HTERT RPE-1 (cell line): Measurements from ENCODE around the gene GUCY2F.

Source experiments
- in situ Hi-C: fragments of 300-500 bp; cut with MboI; formaldehyde crosslinking; loops from 4 replicates; pipeline ENCODE4 v1.14.3; 2020; ENCODE audit warnings: low sequenced_read_pairs

GUCY2F gene

GRCh38 chrX:109398061-109398460 lies 83.8 kb downstream of the GUCY2F start:
- in situ Hi-C loops = no loop called here

- in situ Hi-C loops = no loop called here
These were observed 88.0 kb downstream of the GUCY2F start for GRCh38 chrX:109393859-109394258.

- in situ Hi-C loops = no loop called here
These were observed 89.0 kb downstream of the GUCY2F start for GRCh38 chrX:109392895-109393294.

- in situ Hi-C loops = no loop called here
These were observed 91.3 kb downstream of the GUCY2F start for GRCh38 chrX:109390556-109390955.

DNA sequence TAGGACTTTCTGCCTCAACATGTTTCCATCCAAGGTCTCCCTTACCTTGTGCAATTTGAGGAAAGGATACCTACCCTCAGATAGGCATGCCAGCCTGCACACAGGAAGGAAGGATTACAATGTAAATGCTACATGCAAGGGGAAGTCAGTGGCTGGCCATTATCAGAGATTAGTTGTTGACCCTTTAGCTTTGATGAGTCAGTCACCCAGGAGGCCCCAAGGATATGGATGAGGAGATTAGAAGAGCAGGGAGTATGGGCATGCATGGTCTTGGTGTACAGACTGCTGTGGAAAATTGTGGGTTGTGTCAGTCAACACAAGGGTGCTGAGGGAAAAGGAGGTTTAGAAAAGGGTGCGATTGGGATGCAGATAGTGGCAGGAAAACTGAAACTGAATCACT lies 92.0 kb downstream of the GUCY2F start:
- in situ Hi-C loops = no loop called here

DNA sequence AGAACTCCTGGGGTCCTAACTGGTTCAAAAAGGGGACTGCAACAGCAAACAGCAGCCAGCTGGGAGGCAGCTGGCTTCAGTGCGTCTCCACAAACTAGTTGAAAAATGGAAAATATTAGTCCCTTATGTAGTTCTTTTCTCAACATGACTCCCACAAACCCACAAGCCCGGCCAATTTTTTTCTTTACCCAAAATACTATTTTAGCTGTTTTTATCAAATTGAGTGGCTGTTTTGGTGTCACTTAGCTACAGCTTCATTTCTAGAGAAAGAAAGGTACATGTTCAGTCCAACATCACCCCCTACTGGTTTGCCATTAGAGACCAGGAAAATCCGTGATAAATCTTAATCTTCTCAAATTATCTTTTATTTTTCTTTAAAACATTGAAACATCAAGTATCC lies 97.2 kb downstream of the GUCY2F start:
- in situ Hi-C loops = no loop called here

GRCh38 chrX:109382332-109382731 lies 99.6 kb downstream of the GUCY2F start:
- in situ Hi-C loops = no loop called here

DNA sequence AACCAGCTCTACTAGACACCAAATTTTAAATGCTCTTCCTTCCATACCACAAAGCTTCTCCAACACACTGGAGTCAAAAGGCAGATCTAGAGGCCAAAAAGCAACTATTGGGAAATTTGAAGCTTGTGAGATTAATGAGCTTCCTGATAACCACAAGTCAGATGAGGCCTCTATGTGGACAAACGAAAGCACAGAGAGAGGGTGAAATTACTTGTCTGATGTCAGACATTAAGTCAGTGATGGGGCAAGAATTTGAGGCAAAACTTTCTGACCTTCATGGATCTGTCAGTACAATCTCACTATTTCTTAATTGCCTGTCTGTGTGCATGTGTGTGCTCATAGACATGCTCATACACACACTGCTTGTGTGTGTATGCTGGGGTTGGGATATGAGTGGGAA lies 103.6 kb downstream of the GUCY2F start:
- in situ Hi-C loops = no loop called here

DNA sequence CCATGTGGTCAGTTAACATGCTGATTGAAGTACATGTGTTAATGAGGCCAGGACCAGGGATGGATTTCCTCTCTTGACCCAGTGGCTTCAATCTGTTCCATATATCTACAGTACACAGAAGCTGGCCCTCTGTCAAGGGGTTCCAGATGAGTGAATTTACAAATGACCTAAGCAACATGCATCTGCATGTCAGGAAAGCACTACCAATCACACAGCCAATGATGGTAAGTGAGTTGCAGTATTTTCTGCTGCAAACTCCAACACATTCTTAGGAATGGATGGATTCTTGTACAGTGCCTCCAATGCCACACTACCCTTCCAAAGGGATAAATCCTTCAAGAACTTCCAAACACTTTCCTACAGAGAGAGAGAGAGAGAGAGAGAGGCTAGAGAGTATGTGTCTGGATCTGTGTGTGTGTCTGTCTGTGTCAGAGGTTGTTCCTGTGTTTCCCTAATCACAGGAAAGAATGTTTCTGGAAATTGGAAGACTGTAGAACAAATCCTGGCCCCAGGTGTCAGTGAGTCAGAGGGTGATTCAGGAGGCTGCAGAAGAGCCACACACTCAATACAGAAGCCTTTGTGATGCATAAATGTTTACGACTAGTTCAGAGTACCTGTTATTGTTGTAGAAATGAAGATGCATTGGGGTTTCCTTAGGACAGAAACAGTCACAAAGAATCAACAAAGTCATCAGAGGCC lies 107.5 kb downstream of the GUCY2F start:
- in situ Hi-C loops = no loop called here

DNA sequence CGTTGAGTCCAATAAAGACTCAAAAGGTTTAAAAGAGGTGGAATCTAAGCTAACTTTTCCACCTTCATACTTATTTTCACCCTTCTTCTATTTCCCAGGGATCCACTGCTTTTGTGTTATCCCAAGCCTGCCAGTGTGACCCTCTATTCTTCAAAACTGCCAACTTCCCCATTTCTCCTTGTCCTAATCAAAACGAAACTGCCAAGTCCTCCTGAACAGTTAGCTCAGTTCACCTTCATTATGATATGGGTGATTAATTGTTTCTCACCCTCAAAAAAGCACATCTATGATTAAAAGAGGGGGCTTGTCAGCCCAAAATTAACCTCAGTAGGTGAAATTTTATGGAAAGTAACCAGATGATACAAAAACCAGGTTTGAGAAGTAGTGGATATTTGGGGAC lies 108.4 kb downstream of the GUCY2F start:
- in situ Hi-C loops = no loop called here

DNA sequence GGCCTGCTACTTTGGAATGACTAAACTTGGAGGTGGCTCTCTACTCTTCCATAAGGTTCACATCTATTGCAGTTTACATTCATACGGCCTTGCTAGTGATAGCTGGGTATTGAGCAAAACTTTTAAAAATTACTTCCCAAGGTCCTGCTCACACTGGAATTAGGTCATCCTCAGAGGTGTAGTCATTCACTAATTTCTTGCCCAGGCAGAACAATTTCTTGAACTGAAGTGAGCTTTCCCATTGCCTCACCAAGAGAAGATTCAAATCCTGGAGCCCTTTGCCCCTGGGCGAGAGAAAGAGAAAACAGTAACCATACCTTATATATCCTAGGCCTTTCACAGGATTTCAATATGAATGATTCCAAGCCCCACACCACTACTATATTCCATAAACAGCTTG lies 109.2 kb downstream of the GUCY2F start:
- in situ Hi-C loops = no loop called here

DNA sequence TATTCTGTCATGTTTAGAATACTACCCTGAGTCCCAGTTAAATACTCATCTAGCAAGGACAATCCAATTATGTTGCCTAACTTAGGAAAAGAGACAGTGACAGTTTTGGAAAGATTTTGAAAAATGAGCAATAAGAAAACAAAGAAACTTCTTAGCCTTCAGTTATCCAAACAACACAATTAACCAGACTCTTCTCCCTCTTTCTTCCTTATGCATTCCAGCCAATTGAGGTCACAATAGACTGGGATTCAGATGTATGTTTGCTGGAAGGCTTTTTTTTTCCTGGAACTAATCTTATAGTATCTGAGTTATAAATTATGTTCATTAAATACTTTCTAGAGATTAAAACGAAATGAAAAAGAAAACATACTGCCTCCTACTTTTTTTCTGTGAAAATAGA lies 109.6 kb downstream of the GUCY2F start:
- in situ Hi-C loops = no loop called here

GRCh38 chrX:109362101-109362500 lies 119.8 kb downstream of the GUCY2F start:
- in situ Hi-C loops = no loop called here

- in situ Hi-C loops = no loop called here
These were observed 121.6 kb downstream of the GUCY2F start for GRCh38 chrX:109360301-109360700.

DNA sequence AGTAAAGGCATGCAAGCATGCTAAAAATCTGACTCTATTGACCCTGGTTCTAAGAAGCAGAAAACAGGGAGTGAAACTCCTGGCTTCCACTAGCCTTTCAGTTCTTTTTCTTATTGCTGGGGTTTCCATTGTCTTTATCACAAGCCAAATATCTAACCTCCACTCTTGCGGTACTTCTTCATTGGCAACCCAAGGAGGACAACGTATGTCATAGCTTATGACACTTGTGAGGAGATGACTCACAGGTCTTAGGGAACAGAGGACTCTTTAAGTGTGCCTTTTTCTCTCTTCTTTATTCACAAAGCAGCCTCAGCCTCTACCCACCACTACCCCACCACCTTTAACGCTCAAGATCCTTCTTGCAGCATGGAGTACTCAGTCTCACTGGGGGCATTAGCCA lies 124.2 kb downstream of the GUCY2F start:
- in situ Hi-C loops = no loop called here

- in situ Hi-C loops = no loop called here
These were observed 125.2 kb downstream of the GUCY2F start for GRCh38 chrX:109356684-109357083.

- in situ Hi-C loops = no loop called here
These were observed 129.8 kb downstream of the GUCY2F start for GRCh38 chrX:109352066-109352588.

DNA sequence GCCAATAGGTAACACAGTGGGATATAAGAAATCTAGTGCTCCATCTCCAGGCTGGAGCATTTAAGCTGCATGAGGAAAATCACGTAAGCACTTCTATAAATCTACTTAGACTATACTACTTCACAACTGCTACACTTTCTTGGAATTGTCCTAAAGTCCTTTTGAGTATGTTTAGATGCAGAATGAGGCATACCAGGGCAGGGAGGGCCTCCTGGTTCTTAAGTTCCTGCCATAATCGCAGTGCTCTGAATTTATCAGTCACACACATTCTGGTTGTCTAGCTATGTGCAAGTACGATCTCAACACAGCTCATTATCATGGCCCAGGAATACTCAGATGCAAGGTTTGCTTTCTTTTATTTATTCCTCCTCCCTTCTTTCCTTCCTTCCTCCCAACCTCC lies 130.3 kb downstream of the GUCY2F start:
- in situ Hi-C loops = no loop called here

DNA sequence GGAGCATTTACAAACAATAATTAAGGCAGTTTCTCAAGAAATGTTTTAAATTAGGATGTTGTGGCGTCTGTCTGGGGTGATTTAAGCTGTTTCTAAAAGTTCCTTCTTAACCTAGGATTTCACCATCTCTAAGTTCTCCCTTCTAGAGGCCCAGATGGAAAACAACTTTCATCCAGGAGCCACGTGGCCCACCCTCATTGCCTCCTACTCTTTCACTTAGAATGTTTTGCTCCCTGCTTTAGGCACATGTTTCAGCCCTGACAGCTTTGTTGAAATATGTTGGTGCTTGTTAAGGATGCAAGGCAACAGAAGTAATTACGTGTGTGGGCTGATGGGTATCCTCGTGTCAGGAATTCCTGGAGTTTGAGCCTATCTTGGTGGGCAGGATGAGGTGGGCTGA lies 131.3 kb downstream of the GUCY2F start:
- in situ Hi-C loops = no loop called here

- in situ Hi-C loops = no loop called here
These were observed 131.8 kb downstream of the GUCY2F start for GRCh38 chrX:109350051-109350450.

DNA sequence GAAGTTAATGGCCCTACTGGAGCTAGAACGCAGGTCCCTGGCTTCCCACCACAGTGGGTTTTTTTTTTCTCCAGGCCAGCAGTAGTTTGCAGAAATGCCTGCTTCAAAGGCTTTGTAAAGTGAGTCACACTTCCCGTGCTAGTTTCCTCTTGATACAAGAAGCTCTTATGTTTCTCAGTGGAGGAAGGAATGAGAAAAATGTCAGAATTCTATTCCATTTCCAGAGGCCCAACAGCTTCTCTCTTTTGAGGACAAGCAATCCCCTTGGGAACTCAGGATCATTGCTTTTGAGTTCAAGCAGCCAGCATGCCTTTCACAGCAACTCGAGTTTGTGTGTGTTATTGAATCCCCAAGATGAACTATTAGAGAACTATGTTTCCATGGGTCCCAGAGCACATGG lies 134.3 kb downstream of the GUCY2F start:
- in situ Hi-C loops = no loop called here

DNA sequence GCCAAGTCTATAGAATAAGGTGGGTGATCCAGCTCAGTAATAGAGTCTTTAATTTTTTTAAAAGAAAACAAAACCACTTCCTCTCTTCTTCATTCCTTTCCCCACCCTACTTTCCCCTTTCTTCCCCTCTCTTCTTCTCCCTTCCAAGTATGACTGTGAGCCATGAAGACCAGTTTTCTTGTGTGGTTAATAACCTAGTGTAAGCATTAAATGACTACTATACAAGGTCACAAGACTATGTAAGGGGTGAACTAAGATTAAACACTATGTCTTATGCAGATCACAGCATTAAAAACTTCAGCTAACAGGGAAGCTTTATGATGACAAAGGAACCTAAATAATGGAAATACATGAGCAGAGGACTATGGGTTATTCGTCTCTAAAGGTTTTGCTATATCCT lies 135.4 kb downstream of the GUCY2F start:
- in situ Hi-C loops = no loop called here

- in situ Hi-C loops = no loop called here
These were observed 136.0 kb downstream of the GUCY2F start for GRCh38 chrX:109345856-109346255.
